Superior temporal gyrus (tissue), 1 donor: ENCODE results near the gene CDC123.
"Not testable (repeated sequence)": the region's sequence is repeated elsewhere in the genome, so short reads cannot be mapped to it uniquely, and the experiment has no call there.

Experiments used
- DNase-seq: peaks from one replicate; pipeline ENCODE4 v3.0.0-alpha.2; 2016; ENCODE audit errors: extremely low spot score

Gene CDC123, protein sequence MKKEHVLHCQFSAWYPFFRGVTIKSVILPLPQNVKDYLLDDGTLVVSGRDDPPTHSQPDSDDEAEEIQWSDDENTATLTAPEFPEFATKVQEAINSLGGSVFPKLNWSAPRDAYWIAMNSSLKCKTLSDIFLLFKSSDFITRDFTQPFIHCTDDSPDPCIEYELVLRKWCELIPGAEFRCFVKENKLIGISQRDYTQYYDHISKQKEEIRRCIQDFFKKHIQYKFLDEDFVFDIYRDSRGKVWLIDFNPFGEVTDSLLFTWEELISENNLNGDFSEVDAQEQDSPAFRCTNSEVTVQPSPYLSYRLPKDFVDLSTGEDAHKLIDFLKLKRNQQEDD

DNA sequence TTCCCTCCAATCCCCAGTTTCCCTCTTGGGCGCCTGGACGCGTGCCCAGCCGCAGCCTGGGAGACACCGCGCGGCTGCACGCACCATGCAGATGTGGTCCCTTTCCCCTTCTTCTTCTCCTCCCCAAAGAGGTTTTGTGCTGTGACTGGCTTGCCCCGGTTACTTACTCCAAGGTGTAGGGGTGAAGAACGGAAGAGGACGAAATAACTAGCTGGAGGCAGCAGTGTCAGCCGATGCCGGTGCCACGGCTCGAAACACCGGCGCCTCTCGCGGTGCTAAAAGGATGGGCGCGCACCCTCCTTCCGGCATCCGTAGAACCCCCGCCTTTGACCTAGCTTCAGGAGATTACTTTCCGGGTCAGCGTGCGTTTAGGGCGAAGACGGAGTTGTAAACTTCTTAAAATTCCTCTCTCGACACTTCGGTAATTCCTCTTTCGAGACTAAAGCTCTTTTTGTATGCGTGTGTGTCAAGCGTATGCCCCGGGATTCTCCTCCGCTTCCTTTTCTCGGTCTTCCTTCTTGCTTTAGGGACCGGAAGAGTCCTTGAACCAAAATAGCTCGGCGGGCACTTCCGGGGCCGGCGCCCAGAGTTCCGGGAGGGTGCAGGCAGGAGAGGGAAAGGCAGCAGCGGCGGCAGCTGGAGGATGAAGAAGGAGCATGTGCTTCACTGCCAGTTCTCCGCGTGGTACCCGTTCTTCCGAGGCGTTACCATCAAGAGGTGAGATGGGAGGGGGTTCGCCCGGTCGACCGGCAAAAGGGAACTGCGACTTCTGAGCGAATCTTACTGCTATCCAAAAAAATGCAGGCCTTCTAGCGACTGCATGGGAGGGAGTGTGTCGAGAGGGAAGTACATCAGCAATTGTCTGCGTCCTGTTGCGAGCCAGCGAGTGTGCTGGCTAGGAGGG, at the start of gene CDC123, which contains the start of gene NUDT5:
TSS of gene CDC123 (plus strand) at position 586 of the 904 bp plus-strand sequence. CDS start at position 644, 58 bp downstream.
TSS of gene NUDT5 (minus strand) at position 289 of the 904 bp plus-strand sequence. CDS start 9,600 bp downstream, outside the sequence.
- DNase-seq, result peak; percentile 98

DNA sequence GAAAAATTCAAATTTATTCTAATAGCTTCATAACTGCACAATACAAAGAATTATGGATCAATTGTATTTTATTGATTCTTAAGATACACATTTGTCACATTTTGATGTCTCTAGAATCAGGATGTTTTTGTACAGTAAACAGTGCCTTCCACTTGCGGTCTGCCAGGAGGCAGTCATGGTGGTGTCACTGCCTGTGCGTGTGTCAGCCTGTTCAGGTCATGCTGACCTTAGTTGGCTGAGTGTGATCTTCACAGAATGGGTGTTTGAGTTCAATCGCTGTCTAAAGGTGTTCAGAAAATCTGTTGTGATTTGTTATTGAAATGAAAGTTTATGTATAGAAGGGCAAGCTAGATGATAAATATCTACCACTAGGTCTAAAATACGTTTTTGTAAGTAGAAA, 45.8 kb upstream of the CDC123 start:
- no peak for DNase-seq

DNA sequence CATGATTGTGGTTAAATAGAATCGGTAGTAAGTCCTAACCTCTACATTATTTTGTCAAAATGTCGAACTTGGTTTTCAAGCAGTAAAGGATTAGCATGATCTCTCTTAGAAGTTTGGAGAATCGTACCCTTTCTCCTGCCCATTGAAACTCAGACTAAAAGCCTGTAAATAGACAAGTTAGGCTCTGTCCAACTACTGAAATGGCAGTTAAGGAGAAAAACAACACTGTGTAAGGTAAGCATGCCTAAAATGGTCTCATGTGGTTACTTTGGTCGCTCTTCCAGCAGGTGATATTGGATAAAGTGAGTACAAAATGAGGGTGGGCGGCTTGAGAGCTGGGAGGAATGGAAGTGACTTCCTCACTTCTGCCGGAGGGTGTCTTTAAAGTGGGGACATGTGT, 41.5 kb upstream of the CDC123 start:
- no peak for DNase-seq

- DNase-seq, result no peak
These were observed 39.4 kb upstream of the CDC123 start for GRCh38 chr10:12156367-12157123.

- no peak for DNase-seq
These were observed 37.9 kb upstream of the CDC123 start for GRCh38 chr10:12158111-12158510.

GRCh38 chr10:12160664-12161063, 35.3 kb upstream of the CDC123 start:
- no peak for DNase-seq

DNA sequence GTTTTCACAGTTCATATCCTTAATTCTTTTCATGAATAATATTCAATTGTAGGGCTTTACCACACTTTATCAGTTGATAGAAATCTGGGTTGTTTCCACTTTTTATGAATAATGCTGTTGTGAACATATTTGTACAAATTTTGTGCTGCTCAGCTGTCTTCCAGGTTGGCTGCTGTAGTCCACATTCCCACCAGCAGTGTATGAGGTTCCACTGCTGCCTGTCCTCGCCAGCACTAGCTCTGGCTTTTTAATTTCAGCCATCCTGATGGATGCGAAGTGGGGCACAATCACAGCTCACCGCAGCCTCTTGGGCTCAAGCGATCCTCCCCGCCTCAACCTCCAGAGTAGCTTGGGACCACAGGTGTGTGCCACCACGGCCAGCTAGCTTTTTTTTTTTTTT, 33.1 kb upstream of the CDC123 start:
- no peak for DNase-seq

DNA sequence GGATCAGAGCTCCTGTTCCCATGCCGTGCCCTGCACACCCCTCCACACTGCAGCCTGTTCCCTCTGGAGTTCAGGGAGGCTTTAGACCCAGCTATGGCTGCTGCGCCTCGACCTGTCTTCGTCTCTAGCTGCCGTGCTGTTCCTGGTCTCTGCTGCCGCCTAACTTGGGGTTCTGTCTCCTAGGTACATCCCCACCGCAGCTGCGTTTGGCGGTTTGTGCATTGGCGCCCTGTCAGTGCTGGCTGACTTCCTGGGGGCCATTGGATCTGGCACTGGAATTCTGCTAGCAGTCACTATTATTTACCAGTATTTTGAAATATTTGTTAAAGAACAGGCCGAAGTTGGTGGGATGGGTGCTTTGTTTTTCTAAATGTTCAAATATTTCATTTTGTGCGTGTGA, 31.9 kb upstream of the CDC123 start:
- no peak for DNase-seq

GRCh38 chr10:12165036-12165435, 31.0 kb upstream of the CDC123 start:
- DNase-seq, result no peak

DNA sequence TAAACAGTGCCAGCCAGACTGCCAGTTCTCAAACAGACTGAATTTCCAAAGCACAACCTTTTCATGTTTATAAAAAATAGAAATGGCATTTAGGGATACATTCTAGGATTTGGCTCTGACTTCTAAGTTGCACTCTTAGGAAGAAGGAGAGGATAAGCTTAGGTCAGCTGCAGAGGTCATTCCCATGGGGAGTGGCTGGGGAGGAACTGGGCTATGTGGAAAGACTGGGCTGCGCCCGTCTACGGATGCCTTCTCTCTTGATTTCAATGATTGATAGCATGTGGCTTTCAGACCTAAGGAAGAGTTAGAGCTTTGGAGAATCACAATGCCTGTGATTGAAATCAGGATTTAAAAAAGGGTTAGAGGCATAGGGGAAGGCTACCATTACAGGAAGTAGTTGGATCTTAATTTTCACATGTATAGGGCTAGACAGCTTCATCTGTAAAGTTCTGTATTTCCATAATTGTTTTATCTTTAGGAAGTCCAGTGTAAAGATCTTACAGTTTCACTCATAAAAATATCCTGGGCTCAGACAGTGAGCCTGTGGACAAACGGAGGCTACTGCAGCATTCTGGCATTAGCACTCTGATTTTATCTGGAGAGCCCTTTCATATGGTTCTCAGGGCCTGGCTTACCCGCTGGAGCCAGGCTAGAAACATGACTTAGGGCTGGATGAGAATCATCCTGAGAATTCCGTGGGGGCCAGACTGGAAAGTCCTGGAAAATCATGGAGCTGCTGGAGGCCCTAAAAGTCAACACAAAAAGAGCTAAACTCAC, 29.8 kb upstream of the CDC123 start:
- DNase-seq, result no peak

DNA sequence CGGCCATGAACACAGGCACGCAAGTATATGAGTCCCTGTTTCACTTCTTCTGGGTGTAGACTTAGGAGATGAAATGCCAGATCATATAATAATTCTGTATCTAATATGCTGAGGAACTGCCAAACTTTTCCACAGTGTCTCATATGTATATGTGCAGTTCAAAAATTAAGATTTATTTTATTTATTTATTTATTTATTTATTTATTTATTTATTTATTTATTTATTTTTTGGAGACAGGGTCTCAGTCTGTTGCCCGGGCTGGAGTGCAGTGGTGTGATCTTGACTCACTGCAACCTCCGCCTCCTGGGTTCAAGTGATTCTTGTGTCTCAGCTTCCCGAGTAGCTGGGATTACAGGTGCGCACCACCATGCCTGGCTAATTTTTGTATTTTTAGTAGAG, 24.5 kb upstream of the CDC123 start:
- not testable (repeated sequence) for DNase-seq

DNA sequence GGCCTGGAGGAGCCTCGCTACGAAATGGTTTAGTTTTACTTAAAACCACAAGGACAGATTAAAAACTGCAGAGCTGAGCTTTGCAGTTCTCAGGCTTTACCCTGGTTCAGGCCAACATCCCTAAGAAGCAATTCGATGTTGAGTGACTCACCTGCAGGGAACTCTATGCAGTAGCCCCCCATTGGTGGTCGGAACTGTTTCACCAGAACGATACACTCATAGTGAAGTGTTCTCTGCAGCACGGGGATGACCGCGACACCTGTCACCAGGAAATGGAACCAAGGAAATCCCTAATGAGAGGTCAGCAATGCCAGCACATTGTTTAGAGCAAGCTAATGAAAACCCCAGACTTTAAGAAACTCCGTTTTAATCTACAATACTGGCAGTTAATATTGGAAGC, 18.3 kb upstream of the CDC123 start:
- DNase-seq, result no peak

DNA sequence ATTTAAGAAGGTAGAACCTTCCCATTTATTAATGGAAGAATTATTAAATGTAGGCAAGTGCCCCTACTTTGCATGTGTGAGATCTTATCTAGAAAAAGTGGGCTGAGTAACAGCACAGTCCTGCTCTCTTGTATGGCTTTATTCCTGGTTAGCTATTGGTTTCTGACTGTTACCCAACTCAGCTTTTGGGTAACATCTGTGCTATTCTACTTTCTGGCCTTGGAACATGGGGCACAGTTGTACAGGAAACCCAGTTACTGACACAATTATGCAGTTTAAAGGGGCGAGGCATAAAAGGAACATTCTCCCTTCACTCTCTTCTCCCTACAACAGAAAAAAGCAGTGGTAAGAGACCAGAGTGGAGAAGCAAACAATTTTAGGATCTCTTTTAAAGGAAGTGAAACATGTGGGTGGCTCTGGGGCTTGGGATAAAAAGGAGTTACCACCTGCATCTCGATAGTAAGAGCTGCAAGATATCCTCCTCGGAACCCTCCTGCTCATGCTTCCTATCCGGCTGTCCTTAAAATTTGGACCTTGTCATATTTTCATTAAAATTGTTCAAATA, 16.3 kb upstream of the CDC123 start:
- no peak for DNase-seq

GRCh38 chr10:12180221-12180974, 15.6 kb upstream of the CDC123 start:
- DNase-seq, result no peak

DNA sequence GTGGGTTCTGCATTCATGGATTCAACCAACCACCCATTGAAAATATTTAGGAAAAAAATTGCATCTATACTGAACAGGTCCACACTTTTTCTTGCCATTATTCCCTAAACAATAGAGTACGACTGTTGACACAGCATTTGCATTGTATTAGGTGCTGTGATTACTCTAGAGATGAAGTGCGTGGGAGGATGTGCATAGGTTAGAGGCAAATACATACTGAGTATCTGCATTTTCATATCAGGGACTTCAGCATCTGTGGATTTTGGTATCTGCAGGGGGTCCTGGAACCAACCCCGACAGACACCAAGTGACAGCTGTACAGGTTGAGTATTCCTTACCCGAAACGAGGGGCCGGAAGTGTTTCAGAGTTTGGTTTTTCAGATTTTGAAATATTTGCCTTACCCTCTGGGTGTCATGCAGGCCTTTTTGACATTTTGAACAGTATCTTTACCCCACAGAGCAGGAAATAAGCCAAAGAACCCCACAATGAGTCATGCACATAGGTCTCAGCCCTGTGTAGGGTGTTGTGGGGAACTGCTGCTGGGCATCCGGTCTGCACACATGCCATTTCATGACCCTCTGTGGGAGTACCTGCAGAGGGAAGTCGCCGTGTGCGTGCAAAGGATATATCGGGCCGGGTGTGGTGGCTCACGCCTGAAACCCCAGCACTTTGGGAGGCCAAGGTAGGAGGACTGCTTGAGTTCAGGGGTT, 14.8 kb upstream of the CDC123 start:
- DNase-seq, result no peak

DNA sequence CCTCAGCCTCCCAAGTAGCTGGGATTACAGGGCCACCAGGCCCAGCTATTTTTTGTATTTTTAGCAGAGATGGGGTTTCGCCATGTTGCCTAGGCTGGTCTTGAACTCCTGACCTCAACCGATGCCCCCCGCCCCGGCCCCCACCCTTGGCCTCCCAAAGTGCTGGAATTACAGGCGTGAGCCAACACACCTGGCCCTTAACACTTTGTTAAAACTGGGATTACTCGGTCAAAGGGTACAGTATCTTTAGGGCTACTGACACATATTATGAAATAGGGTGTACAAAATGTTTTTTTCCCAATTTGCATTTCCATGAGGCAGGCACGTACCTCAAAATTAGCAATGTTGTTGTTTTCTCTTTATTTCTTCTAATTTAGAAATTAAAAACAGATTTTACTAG, 11.8 kb upstream of the CDC123 start:
- no peak for DNase-seq

- DNase-seq, result no peak
These were observed 9.7 kb upstream of the CDC123 start for GRCh38 chr10:12186323-12186722.

- DNase-seq, result no peak
These were observed 8.6 kb upstream of the CDC123 start for GRCh38 chr10:12187321-12187905.

GRCh38 chr10:12188656-12189055, 7.3 kb upstream of the CDC123 start:
- no peak for DNase-seq
